Adrenal gland (tissue), 12 donors: ENCODE measurements around the gene GLIS2. TPM values are rescaled to one million over a fixed set of nuclear protein-coding genes. Genes with fewer than 3 reads are reported as not detected.

Experiments
- DNase-seq, 7 donors: peaks; one replicate each; pipeline ENCODE4 v3.0.0-alpha.2; 2019 to 2020
- H3K27ac ChIP-seq, 5 donors: fragments of 200-600 bp; sonication (generic) in 4 of 5; 1 replicate in 3 of 5; 2 replicates in 2 of 5; pipeline versions ENCODE4 v1.5.1 to v1.8.0; 2016 to 2020; ENCODE audit warnings: mild to moderate bottlenecking in 1 of 5
- H3K27me3 ChIP-seq: fragments of 200-600 bp; 2 replicates; pipeline ENCODE4 v1.8.0; 2021
- H3K36me3 ChIP-seq, 2 donors: fragments of 200-600 bp; replicated peaks in 1 of 2; 1 replicate in 1 of 2; 2 replicates in 1 of 2; pipeline versions ENCODE4 v1.5.1 to v1.8.0; 2018 to 2022
- H3K4me1 ChIP-seq, 2 donors: fragments of 200-600 bp; replicated peaks in 1 of 2; 1 replicate in 1 of 2; 2 replicates in 1 of 2; pipeline versions ENCODE4 v1.5.1 to v1.8.0; 2018 to 2021
- H3K4me3 ChIP-seq, 4 donors: fragments of 200-600 bp; sonication (generic) in 3 of 4; one replicate each; pipeline ENCODE4 v1.5.1; 2016 to 2018
- H3K9me3 ChIP-seq, 3 donors: fragments of 200-600 bp; sonication (generic) in 1 of 3; replicated peaks in 1 of 3; 1 replicate in 2 of 3; 2 replicates in 1 of 3; pipeline versions ENCODE4 v1.5.1 to v1.8.0; 2016 to 2021
- CTCF ChIP-seq, 6 experiments: fragments of 450-650 bp in 4 of 6; fragments of 200-600 bp in 2 of 6; sonication (generic) in 1 of 6; IDR thresholded peaks; 1 replicate in 5 of 6; 2 replicates in 1 of 6; pipeline versions ENCODE4 v1.5.1 to v1.8.0; 2016 to 2021; ENCODE audit warnings: antibody characterized with exemption in 6 of 6, mild to moderate bottlenecking in 2 of 6, moderate library complexity in 1 of 6
- POLR2A ChIP-seq, 2 donors: fragments of 450-650 bp; IDR thresholded peaks; one replicate each; pipeline ENCODE4 v1.6.1; 2017; ENCODE audit warnings: antibody characterized with exemption in 2 of 2, mild to moderate bottlenecking in 2 of 2, moderate library complexity in 1 of 2
- WGBS, 4 donors: extraction: QIAGEN DNeasy Blood & Tissue Kit in 2 of 4; methylation state at CpG; one replicate each; pipeline versions ENCODE4 v1.1.5 to v1.1.7; 2013 to 2017; 5-methylcytosine and 5-hydroxymethylcytosine counted together
- intact Hi-C, 2 donors: fragments of 100-400 bp; cut with DNase I; formaldehyde crosslinking; loops; one replicate each; pipeline versions ENCODE4 v1.14.1 to v1.15.0; 2022 to 2023
- polyA plus RNA-seq, 3 donors: library from polyadenylated mRNA; stranded (reverse); fragments of 200-250 nt in 2 of 3; fragments of 350-450 nt in 1 of 3; fragmentation: Illumina TruSeq in 1 of 3; extraction: RNeasy Lipid Tissue Mini Kit (QIAGEN cat#74804) in 1 of 3; gene quantifications; one replicate each; pipeline ENCODE4 v1.2.3, GENCODE V29; 2013 to 2014
- total RNA-seq, 9 donors: library from RNA; depleted of rRNA in 4 of 9; stranded (reverse); fragments of >200 nt in 4 of 9; fragments of 120-200 nt in 1 of 9; fragmentation: NEBNext Ultra II Directional in 1 of 9; extraction: Animal tissue kit (Norgen Biotek cat#: 25700) in 1 of 9; gene quantifications; one replicate each; pipeline versions ENCODE4 v1.1.0 to v1.2.4, GENCODE V29; 2013 to 2023
- donor health status: healthy with polysubstance abuse.
- donor health status: Bipolar disorder and iron deficiency.
- donor health status: DM: yes; HTN: yes; CAD: no.
- donor health status: DM: no; HTN: no; CAD: no.
- donor health status: DM: no; HTN: no; CAD: no.
- donor health status: DM: yes; HTN: yes; CAD: no.

GLIS2 gene
- total and polyA plus RNA-seq, 12 donors: 2.0 to 36.2 (median 17.0) TPM

- peaks cover 0 to 9% of the 10 kb centered on the region in 2 donors for H3K36me3 ChIP-seq
- no peak overlapping the region for H3K4me3 ChIP-seq
- intact Hi-C loops: no loop called here
- no peak for DNase-seq
- 76 to 88% (median 82%) methylated on average over 11 to 19 of the region's 19 CpGs for WGBS, 4 donors
- no peak overlapping the region for H3K27ac ChIP-seq
- TF ChIP-seq CTCF (IDR thresholded peaks at IDR 0.05) (no peak), POLR2A (IDR thresholded peaks at IDR 0.05) (no peak)
- H3K9me3 ChIP-seq: no peaks in the 10 kb centered on the region
- no peaks in the 10 kb centered on the region for H3K4me1 ChIP-seq
- no peaks in the 10 kb centered on the region for H3K27me3 ChIP-seq
These were observed 46.7 kb downstream of the GLIS2 start for GRCh38 chr16:4362476-4363135.

GRCh38 chr16:4364196-4365013 lies 48.5 kb downstream of the GLIS2 start:
- no peak for DNase-seq
- no peak overlapping the region for H3K27ac ChIP-seq
- intact Hi-C loops: no loop called here
- H3K4me1 ChIP-seq: peaks cover 7 to 8% of the 10 kb centered on the region in 2 donors
- no peaks in the 10 kb centered on the region for H3K27me3 ChIP-seq
- WGBS, 4 donors: 86 to 94% (median 91%) methylated on average over 19 to 37 of the region's 37 CpGs
- TF ChIP-seq CTCF (IDR thresholded peaks at IDR 0.05) (no peak), POLR2A (IDR thresholded peaks at IDR 0.05) (no peak)
- H3K4me3 ChIP-seq: no peak overlapping the region
- H3K36me3 ChIP-seq: peaks cover 0 to 9% of the 10 kb centered on the region in 2 donors
- no peaks in the 10 kb centered on the region for H3K9me3 ChIP-seq

DNA sequence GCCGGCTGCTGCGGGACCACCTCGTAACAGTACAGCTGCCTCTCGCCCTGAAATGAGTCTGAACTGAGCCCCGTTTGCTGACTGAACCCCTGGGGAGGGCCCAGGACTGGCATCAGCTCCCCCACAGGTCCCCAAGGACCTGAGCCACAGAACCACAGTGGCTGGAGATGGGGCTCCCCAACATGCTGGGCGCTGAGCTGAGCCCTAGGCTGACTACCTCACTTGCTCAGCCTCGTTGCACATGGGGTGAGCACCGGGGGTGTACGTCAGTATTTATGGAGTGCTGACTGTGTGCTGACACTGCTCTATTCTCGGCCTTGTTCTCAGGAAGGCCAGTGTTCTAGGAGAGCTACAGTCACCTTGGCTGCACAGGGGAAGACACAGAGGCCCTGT lies 49.1 kb downstream of the GLIS2 start:
- peaks cover 0 to 9% of the 10 kb centered on the region in 2 donors for H3K36me3 ChIP-seq

More for the DNA sequence above, 49.1 kb downstream of the GLIS2 start:
- Histone ChIP-seq H3K4me3 (no peak overlapping the region), H3K4me1 (peaks cover 7 to 8% of the 10 kb centered on the region in 2 donors), H3K9me3 (no peaks in the 10 kb centered on the region), H3K27ac (no peak overlapping the region), H3K27me3 (no peaks in the 10 kb centered on the region)
- TF ChIP-seq POLR2A (IDR thresholded peaks at IDR 0.05) (no peak), CTCF (IDR thresholded peaks at IDR 0.05) (no peak)
- WGBS, 4 donors: 91 to 100% (median 94%) methylated on average over 4 to 10 of the region's 10 CpGs
- DNase-seq: no peak
- intact Hi-C loops: no loop called here
